Caki2 (cell line): ENCODE measurements around the gene TLCD3B. TPM values are rescaled to one million over a fixed set of nuclear protein-coding genes. Genes with fewer than 3 reads are reported as not detected.
A peak's percentile ranks its signal among the peaks of the same experiment; 100 is the strongest.
"Not testable (repeated sequence)": the region's sequence is repeated elsewhere in the genome, so short reads cannot be mapped to it uniquely, and the experiment has no call there.

Source experiments
- DNase-seq: peaks from one replicate; pipeline ENCODE4 v3.0.0-alpha.2; 2015; ENCODE audit warnings: low read depth
- in situ Hi-C: cut with HindIII; loops from 2 replicates; pipeline ENCODE4 v1.10.0; 2016; ENCODE audit warnings: low sequenced_read_pairs, low pct_unique_long_range_greater_than_20kb, mixed read lengths
- total RNA-seq: library from RNA; depleted of rRNA; stranded (reverse); fragments of >200 nt; shearing (Covaris generic); gene quantifications from 2 replicates; pipeline ENCODE4 v1.2.3, GENCODE V29; 2014; ENCODE audit warnings: low replicate concordance

The TLCD3B gene
- total RNA-seq, 1 experiment from 2014 or later, result 1.4 TPM

DNA sequence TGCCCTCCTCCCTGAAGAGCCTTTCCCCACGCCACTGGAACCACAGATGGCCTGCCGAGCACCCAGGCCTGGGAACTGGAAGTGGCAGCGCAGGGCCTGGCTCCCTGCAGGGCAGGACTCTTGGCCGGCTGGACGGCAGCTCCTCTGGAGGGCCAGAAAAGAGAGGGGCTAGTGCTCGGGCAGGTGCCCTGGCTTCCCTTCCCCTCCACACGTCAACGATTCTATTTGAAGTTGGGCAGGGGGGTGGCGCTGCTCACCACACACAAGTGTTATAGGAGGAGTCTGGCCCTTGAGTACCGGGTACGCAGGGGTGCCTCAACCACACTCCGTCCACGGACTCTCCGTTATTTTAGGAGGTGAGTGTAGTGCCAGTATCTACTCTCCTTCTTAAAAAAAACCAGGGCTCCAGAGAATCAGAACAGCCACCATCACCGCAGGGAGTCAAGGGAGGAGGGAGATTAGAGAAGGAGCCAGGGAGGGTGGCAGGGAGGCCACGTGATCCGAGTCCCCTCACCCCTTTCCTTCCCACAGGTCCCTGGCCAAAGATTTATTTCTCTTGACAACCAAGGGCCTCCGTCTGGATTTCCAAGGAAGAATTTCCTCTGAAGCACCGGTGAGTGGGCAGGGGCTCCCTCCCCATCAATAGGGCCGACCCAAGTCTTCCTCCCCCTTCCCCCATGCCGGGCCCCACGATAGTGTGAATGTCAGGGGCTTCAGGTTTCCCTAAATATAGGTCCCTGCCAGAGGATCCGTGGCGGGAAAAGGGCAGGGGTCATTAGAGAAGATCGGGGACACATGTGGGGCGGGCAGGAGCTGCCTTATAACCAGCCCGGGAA is 33.0 kb upstream of the TLCD3B start:
- in situ Hi-C loops, result no loop called here
- DNase-seq, result peak; percentile 87

DNA sequence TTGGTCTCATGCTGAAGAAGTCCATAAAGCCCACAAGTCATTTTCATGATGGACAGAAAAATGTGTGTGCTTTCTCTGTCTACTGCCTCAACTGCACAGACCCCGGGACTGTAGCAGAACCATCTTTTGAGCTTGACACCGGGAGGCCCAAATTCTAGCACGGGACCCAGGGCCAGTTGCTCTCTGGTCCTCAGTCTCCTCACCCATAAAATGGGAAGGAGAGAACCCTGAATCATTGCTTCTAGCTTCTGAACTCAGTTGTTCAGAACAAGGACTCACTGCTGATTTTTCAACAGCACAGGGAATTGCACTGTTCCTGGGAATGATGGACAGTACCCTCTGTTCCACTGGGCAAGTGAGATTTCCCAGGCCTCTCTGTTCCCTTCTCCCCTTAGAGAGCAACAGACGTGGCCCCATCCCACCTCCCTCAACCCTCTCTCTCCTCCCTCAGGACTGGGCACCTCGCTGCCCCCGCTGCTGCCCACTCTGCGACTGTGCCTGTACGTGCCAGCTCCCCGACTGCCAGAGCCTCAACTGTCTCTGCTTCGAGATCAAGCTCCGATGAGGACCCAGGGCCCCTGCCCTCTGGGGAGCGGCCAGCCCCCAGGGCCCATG is 32.3 kb upstream of the TLCD3B start:
- in situ Hi-C loops, result no loop called here
- DNase-seq, result no peak

DNA sequence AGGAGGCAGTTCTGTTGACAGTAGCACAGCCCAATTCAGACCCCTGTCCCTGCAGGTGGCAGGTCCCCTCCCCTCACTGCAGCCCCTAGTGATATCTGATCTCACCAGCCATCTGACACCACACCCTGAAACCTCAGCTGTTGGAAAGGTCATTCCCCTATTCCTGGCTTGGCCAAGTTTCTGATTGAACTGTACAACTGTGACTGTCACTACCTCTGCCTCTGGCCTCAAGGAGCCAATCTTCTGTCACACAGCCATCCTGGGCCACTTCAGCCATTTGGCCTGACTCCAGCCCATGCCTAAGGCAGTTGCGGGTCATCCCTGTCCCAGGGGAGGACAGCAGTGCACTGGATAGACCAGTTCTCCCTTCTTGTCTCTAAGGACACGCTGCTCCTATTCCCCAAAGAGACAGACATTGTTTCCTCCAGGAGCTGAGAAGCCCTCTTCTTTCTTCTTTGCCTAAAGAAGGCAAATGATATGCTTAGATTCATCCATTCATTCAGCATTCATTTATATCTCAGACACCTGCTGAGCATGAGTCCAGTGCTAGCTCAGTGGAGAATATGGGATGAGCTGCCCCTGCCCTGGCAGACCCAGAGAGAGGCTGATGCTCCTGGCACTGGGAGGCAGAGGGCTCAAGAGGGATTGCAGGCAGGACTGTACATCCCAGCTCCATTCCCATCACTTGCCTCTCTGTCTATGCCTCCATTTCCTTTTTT is 29.9 kb upstream of the TLCD3B start:
- in situ Hi-C loops, result no loop called here
- no peak for DNase-seq

DNA sequence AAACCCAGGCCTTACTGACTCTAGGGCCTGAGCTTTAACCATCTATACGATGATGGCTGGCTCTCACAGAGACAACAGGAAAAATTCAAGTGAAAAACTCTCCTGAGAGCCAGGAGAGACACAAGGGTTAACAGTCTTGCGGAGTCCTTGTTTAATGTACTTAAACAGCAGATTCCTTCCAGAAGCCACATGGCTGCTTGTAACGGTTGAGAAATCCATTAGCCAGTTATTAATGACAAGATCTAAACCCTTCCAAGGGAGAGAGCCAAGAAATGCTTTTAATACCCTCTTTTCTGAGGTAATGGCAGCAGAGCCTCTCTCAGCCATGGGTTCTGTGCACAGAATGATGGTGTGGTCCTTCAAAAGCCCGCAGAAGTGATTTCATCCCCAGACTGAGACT is 29.3 kb upstream of the TLCD3B start:
- in situ Hi-C loops, result no loop called here
- DNase-seq, result no peak

DNA sequence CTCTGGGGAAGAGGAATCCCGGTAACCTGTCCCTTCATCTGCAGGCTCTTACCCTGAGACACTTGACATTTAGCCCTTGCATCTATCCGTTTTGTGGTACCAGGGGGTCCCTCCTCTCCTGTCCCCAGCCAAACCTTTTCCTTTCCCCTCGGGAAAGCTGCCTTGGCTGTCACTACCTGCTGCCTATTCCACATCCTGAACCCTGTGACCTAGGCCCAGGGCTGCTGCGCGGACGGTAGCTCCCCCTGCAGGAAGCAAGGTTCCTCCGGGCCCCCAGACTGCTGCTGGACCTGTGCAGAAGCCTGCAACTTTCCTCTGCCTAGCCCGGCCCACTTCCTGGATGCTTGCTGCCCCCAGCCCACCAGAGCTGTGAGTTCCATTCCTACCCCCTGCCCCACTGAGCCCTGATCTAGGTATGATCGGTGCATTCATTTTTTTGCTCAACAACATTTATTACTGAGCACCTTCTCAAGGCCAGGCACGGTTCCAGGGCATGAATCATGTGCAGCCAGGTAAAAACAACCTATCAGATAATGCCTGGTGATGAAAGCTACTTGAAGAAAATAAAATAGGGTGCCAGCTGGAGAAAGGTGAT is 24.0 kb upstream of the TLCD3B start:
- in situ Hi-C loops, result no loop called here
- DNase-seq, result no peak

DNA sequence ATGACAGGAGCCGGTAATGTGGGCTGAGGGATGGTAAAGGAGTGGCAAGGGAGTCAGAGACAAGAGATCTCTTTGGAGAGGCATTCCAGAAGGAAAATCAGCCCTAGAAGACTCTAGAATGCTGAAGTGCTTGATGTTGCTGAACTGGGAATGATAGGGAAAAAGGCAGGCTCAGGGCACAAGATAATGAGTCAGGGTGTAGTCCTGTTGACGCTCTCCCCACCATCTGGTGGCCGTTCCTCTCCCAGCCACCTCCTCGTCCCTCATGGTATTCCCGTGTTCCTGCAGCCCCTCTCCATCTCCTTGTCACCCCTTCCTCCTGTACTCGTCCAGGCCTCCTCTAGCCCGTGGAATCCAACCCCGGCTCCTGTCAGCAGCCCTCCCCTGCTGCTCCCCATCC is 23.4 kb upstream of the TLCD3B start:
- in situ Hi-C loops, result no loop called here
- no peak for DNase-seq

DNA sequence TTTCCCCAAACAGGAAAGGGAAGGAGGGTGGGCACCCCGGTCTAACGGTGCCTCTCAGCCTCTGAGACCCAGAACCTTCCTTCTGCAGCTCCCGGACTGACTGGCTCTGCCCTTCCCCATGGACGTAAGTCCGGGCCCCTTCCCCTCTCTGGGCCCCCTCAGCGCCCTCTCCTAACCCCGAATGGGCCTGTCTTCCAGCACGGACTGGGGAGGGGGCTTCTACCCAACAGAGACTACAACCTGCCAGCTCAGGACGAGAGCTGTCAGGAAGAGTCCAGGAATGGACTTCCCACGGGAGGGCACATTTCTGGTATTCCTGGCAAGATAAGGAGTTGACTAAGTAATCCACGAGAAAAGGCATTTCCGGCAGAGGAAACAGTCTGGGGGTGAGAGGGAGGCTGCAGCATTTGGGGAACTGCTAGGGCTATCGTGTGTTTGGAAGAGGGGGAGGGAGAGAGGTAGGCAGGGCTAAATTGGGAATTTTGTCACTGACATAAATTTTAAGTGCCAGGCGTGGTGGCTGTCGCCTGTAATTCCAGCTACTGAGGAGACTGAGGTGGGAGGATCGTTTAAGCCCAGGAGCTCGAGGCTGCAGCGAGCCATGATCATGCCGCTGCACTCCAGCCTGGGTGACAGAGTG is 22.4 kb upstream of the TLCD3B start:
- no peak for DNase-seq
- in situ Hi-C loops, result no loop called here

DNA sequence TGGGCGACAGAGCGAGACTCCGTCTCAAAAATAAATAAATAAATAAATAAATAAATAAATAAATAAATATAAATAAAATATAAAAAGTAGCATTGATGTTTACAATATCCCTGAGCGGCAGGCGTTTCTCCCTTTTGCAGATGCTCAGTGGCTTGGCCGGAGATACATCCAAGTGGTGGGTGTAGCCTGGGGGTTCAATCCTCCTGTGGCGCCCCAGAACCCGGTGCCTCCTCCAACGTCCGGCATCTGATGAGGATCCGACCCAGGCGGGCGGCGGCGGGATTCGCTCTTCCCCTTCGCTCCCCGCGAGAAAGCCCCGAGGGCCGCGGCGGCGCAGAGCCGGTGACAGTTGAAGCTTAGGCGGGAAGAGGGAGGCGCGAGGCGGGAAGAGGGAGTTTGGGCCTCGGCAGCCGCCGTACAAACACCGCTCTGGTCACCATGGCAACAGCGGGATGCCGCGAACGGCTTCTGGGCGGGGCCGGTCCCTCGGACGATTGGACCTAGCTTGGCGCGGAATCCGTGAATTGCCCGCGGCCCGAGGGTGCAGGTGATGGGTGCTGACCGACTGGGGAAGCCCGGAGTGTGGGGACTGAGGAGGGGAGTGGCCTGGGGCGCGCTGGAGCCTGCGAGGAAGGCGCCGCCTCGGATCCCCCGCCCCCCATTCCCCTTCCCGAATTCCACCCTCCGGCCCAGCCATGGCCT is 21.8 kb upstream of the TLCD3B start:
- in situ Hi-C loops, result no loop called here
- peak; percentile 95 for DNase-seq

DNA sequence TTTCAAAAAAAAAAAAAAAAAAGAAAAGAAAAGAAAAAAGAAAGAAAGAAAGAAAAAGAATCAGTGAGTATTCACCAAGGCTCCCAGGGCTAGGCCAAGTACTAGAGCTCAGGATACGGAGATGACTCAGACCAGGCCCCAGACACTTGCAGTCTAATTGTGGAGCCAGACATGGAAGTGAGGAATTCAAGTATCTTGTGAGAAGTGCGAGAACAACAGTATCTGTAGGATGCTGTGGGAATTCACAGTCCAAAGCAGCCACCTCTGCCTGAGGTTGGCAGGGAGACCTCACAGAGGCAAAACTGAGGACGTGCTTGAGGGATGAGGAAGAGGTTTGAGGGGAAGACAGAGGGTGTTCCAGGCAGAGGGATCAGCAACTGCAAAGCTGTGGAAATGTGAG is 20.4 kb upstream of the TLCD3B start:
- in situ Hi-C loops, result no loop called here
- DNase-seq, result no peak

DNA sequence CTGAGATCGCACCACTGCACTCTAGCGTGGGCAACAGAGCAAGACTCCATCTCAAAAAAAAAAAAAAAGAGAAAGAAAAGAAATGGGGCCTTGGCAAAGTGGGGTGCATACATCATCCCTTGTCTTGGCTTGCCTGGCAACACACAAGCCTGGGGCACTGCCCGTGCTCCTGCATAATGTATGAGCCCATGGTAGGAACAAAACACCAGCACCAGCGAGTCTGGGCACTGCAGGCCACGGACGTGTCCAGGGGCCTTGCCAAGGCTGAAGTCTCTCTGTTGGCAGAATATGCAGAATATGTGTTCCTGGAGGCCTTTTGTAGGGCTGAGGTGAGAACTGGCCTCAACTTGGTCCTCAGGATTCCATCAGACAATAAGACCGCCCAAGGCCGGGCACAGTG is 18.8 kb upstream of the TLCD3B start:
- in situ Hi-C loops, result no loop called here
- no peak for DNase-seq

DNA sequence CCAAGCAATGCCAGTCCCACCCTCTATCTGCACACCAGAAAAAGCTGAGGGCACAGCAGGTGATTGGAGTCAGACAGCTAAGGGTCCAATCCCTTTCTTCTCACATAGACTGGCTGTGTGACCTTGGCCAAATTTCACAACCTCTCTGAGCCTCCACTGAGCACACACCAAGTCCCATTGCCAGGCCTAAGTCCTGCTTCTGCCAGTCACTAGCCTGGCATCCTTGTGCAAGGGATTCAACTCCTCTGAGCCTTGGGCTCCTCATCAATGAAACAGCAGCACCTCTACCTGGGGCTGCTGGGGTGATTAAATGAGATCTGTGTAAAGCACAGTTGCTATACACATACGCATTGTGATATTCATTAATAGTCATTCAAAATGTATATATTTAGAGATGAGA is 15.5 kb upstream of the TLCD3B start:
- no peak for DNase-seq
- in situ Hi-C loops, result no loop called here

DNA sequence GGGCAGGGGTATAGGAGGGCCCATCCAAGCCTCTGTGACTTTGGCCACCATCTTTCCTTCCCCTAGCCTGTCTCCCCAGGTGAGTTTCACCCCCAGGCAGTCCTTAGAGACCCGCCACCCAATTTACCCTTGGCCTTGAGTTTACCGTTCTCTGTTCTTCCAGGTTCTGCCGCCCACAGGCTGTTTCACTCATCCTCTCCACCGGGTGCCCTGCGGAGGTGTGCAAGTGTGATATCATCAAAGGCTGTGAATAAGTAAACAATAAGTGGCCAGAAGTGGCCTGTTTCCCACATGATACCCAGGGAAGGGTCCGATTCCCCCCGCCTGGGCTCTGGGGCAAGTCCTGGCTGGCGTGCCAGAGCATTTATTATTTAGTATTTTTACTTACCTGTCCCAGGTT is 15.1 kb upstream of the TLCD3B start:
- in situ Hi-C loops, result no loop called here
- DNase-seq, result no peak

DNA sequence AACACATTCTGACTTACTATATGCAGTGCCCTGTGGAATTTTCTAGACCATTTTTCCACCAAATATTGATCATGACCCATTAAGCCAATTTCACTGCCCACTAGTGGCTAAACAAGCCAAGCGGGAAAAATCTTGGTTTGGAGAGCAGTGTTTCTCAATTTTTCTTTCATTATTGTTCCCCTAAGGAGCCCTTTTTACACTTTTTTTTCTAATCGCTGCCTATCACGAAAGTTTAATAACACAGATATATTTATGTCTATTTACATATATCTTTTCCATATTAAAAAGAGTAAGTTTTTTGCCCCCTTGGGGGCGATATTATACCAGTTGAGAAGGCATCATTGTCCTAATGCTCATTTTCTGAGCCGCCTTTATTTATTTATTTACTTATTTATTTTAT is 10.8 kb upstream of the TLCD3B start:
- in situ Hi-C loops, result no loop called here
- DNase-seq, result no peak

DNA sequence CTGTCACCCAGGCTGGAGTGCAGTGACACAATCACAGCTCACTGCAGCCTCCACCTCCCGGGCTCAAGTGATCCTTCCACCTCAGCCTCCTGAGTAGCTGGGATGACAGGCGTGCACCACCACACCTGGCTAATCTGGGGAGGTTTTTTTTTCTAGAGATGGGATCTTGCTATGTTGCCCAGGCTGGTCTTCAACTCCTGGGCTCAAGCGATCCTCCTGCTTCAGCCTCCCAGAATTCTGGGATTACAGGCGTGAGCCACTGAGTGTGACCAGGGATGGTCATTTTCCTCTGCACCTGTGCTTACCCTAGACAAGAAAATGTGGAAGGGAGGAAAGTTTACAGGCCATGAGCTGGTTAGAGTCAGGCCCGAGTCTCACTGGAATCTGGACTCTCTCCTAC is 9.6 kb upstream of the TLCD3B start:
- in situ Hi-C loops, DNase-seq: not testable (repeated sequence)

DNA sequence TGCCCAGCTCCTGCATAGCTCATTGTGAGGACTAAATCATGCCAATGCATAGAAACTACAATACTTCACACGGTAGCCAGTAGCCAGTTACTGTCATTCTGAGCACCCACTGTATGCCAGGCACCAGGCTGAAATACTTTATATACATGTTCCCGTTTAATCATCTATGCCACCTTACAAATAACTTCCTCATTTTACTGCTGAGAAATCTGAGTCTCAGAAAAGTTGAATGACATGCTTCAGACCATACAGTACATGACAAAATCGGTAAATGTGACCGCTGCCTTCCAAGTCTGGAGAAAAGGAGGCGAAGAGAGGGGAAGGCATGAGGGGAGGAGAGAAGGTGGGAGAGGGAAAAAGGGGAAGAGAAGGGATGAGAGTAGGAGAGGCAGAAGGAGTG is 9.2 kb upstream of the TLCD3B start:
- in situ Hi-C loops, result no loop called here
- no peak for DNase-seq

DNA sequence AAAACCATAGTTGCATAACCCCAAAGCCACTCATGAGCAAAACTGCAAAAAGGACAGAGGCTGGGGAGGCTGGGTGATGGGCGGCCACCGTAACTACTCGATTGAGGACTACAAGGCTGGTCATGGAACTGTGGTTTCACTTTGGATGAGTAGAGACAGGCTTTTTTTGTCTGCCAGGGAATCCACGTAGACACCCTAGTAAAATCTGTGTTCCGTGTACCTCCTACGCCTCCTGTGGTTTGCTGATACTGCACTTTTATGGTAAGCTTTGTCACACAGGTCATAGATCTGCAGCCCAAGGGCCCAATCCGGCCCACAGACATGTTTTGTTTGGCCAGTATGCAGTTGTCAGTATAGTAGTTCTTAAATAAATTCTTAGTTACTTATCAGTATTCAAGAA is 2.2 kb upstream of the TLCD3B start:
- in situ Hi-C loops, result no loop called here
- no peak for DNase-seq

DNA sequence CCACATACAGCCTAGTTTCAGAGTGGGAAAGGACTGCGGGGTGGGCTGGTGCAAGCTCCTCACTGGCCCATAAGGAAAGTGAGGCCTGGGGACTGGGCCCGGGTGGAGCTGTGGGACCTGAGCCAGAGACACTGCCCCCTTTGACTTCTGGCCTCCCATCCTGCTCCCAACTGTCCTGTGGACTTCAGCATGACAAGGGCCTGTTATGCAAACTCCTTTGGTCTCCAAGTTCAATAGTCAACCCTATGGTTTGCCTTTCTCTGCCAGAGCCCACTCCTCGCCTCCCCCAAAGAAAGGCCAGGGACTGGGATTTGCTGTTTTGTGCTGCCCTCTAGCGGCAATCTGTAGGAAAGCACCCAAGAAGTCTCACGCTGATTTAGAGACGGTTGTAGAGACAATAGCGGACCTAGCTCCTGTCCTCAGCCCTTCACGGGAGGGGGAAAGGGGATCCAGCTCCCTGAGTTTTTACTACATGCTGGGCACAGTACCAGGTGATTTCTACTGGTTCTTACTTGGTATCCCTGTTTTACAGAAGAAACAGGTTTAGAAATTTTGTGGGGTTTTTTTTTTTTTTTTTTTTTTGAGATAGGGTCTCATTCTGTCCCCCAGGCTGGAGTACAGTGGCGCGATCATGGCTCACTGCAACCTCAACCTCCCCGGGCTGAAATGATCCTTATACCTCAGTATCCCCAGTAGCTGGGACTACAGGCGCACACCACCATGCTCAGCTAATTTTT is 1.2 kb upstream of the TLCD3B start:
- in situ Hi-C loops, result no loop called here
- DNase-seq, result peak; percentile 56
